Kidney tubule cell (primary cell): ENCODE measurements around the gene SFPQ.
A peak's percentile ranks its signal among the peaks of the same experiment; 100 is the strongest.
"Not testable (repeated sequence)": the region's sequence is repeated elsewhere in the genome, so short reads cannot be mapped to it uniquely, and the experiment has no call there.

Source experiments
- DNase-seq: peaks from one replicate; pipeline ENCODE4 v3.0.0-alpha.2; 2018; ENCODE audit warnings: low spot score

The SFPQ gene

GRCh38 chr1:35188578-35189392 is 4.2 kb downstream of the SFPQ start:
- DNase-seq, result no peak

DNA sequence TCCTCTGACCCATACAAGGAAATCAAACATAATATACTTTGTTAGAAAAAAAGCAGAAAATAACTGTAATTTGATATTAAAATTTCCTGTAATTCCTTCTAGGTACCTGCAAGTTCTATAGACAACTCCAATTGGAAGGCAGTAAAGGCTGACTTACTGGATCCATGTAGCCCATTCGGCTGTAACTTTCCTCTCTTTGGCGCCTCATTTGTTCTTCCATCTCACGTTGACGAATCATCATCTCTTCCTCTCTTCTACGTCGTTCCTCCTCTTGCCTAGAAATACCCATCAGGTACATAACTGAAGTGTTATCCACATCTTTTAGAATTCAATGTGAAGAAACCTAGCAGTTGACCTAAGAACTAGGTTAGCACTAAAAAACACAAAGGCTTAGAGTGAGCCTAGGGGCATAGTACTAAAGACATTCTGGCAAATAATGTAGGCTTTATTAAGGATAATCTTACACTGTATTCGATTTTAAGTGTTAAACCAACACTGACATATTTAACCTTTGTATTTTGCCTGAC is 5.1 kb downstream of the SFPQ start:
- DNase-seq, result no peak

- DNase-seq, result no peak
These were observed 6.7 kb downstream of the SFPQ start for GRCh38 chr1:35186239-35186638.

- DNase-seq, result no peak
These were observed 7.7 kb downstream of the SFPQ start for GRCh38 chr1:35185200-35185599.

- DNase-seq, result no peak
These were observed 8.3 kb downstream of the SFPQ start for GRCh38 chr1:35184495-35185199.

DNA sequence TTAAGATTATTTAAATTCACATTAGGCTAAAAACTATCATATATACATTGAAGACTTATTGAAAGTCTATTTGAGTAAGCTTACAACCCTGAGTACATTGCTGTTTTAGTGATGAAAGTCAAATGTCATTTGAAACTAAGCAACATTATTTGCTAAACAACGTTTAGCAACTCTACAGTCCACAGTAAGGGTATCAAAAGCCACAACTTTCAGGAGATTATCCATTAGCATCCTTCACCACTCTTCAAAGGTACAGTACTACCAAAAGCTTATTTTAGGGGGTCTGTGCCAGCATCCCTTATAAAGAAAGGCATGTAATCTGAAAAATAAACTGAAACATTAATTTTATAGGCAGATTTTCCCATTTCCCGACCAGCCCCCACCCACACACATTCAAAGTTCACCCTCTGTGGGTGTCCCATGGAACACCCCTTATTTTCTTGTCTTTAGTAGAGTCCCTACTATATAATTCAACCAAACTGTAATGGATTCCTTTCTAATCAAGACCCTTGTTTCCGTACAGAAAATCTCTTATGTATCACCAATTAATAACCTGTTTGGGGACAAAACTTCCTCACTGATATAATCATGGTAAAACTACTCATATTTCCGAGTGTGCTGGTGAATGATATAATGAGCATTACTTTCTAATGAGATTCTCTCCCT is 11.0 kb downstream of the SFPQ start:
- DNase-seq, result no peak

DNA sequence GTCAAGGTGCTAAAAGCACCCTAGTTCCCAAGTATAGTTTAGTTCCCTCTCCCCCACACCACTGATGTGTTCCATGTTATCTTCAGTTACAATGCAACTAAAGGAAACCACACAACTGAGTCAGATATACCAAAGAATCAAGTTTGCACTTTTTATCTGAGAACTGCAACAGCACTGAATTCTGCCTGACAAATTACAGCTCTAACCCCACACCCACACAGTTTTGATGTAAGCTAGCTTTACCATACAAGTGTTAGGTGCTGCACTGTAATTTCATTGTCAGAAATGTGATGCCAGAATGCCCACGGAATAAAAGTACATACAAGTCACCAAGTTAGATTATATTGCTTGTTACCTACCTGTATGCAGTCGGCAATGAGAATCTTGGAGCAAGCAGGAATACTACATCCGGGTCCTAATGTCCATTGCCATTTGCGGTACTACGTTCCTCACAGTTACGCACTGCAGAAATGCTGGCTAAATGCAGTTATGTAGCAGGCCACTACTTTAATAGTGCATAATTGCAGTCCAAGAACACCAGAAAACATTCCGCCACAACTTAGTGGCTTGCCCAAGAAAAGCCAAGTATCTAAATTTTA is 12.1 kb downstream of the SFPQ start:
- DNase-seq, result no peak

DNA sequence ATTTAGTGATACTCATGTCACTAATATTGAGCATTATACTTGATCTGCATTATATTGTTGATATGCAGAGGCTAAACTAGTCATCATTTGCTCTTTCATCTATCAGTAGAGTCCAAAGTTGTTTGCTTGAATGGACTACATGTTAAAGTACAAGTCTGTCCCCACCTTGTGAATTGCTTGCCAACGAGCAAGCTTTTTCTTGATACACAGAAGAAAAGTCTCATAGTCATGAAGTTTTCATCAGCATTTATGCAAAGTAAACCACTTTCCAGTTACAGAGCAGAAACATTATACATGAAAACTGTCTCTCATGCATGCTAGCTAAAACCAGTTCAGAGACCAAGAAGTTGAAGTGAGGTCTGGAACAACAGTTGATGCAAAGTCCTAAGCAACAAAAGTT is 13.0 kb downstream of the SFPQ start:
- DNase-seq, result no peak

- DNase-seq, result peak; percentile 64
These were observed 14.0 kb downstream of the SFPQ start for GRCh38 chr1:35178874-35179380.

DNA sequence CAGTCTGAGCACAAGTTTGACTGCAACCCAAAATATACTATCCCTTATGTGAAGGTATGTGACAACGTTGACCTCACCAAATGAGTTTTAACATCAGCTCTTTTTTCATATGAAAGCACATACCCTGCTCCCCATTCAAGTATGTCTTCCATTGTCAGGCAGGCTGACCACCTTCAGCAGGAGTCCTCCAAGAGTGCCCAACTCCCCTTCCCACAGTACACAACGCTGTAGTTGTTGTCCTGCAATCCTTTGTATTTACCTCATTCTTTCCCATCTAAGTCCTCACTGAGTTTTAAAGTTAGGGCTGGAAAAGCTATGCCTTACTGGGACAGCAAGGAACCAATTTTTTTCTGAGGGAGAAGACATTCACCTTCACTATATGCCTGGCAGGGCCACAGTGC is 14.7 kb downstream of the SFPQ start:
- no peak for DNase-seq

DNA sequence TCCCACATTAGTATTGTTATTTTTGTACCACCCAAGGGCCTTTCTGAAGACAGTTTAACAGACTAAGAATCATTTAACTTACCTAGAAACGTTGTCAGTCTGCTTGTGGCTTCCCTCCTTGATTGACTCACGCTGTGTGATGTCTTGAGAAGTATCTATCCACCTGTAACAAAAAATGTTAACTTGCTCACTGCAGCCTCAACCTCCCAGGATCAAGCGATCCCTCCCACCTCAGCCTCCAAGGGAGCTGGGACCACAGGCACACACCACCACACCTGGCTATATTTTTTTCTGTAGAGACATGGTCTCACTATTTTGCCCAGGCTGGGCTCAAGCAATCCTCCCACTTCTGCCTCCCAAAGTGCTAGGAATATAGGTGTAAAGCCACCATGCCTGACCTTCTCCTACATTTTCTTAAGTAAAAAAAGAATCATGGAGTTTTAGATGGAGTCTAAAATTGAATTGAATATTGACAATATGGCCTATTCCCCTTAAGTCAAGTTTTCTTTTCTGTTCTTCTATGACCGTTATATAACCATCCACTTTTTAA is 15.6 kb downstream of the SFPQ start:
- DNase-seq, result no peak

GRCh38 chr1:35175602-35176001 is 17.3 kb downstream of the SFPQ start:
- no peak for DNase-seq

GRCh38 chr1:35175098-35175576 is 17.8 kb downstream of the SFPQ start:
- DNase-seq, result no peak

- DNase-seq, result no peak
These were observed 18.9 kb downstream of the SFPQ start for GRCh38 chr1:35173909-35174540.

- no peak for DNase-seq
These were observed 19.5 kb downstream of the SFPQ start for GRCh38 chr1:35173491-35173890.

DNA sequence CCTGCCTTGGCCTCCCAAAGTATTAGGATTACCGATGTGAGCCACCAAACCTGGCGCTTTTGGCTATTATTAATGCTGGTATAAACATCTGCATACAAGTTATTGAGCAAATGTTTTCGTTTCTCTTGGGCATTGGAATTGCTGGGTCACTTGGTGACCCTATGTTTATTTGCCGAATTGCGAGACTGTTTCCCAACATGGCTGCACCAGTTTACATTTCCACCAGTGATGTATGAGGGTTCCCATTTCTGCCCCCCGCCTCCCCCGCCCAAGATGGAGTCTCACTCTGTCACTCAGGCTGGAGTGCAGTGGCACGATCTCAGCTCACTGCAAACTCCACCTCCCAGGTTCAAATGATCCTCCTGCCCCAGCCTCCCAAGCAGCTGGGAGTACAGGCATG is 20.9 kb downstream of the SFPQ start:
- no peak for DNase-seq

DNA sequence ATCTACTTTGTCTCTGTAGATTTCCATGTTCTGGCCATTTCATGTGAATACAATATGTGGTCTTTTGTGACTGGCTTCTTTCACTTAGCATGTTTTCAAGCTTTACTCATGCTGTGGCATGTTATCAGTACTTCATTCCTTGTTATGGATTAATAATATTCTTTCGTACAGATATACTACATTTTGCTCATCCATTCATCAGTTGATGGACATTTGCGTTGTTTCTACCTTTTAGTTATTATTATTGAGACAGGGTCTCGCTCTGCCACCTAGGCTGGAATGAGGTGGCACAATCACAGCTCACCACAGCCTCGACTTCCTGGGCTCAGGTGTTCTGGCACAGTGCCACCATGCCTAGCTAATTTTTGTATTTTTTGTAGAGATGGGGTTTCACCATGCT is 21.4 kb downstream of the SFPQ start:
- no peak for DNase-seq

GRCh38 chr1:35164893-35165292 is 28.1 kb downstream of the SFPQ start:
- DNase-seq, result no peak

- DNase-seq, result no peak
These were observed 41.7 kb downstream of the SFPQ start for GRCh38 chr1:35151220-35151619.

GRCh38 chr1:35145892-35146549 is 46.9 kb downstream of the SFPQ start:
- DNase-seq, result not testable (repeated sequence)
